DMS53 treated with DMSO at 0.1 percent for 48 hours (cell line): ENCODE results near the gene LTO1.

Experiments
- DNase-seq: peaks from one replicate; lab custom pipeline; 2025; ENCODE audit not compliant: unreplicated experiment; lab: John Stamatoyannopoulos, UW

The LTO1 gene

GRCh38 chr11:69658626-69659450 lies 16.3 kb downstream of the LTO1 start:
- DNase-seq: no peak

GRCh38 chr11:69657911-69658625 lies 17.1 kb downstream of the LTO1 start:
- DNase-seq: no peak

GRCh38 chr11:69657456-69657910 lies 17.7 kb downstream of the LTO1 start:
- no peak for DNase-seq

- DNase-seq: no peak
These were observed 18.4 kb downstream of the LTO1 start for GRCh38 chr11:69656536-69657455.

- DNase-seq: no peak
These were observed 19.4 kb downstream of the LTO1 start for GRCh38 chr11:69655479-69656428.

GRCh38 chr11:69654660-69655478 lies 20.3 kb downstream of the LTO1 start:
- DNase-seq: peak; percentile 98

- peak; percentile 81 for DNase-seq
These were observed 21.0 kb downstream of the LTO1 start for GRCh38 chr11:69654001-69654659.

GRCh38 chr11:69653406-69653960 lies 21.7 kb downstream of the LTO1 start:
- no peak for DNase-seq

GRCh38 chr11:69652999-69653398 lies 22.2 kb downstream of the LTO1 start:
- DNase-seq: no peak

GRCh38 chr11:69651834-69652620 lies 23.1 kb downstream of the LTO1 start:
- no peak for DNase-seq

GRCh38 chr11:69650832-69651344 lies 24.3 kb downstream of the LTO1 start:
- DNase-seq: no peak

GRCh38 chr11:69650081-69650831 lies 24.9 kb downstream of the LTO1 start:
- DNase-seq: no peak

GRCh38 chr11:69649576-69649900 lies 25.6 kb downstream of the LTO1 start:
- no peak for DNase-seq

- DNase-seq: no peak
These were observed 26.2 kb downstream of the LTO1 start for GRCh38 chr11:69648679-69649575.

GRCh38 chr11:69647761-69648497 lies 27.2 kb downstream of the LTO1 start:
- DNase-seq: no peak
